Choroid plexus epithelial cell (primary cell): ENCODE measurements around the gene PGBD2.

ENCODE experiments used
- DNase-seq: peaks from one replicate; pipeline ENCODE4 v3.0.0-alpha.2; 2010; ENCODE audit warnings: low read depth
- H3K4me3 ChIP-seq: 2 replicates; pipeline ENCODE4 v1.5.1; 2011; ENCODE audit warnings: low read depth, mild to moderate bottlenecking, control low read depth, low read length, moderate library complexity
- CTCF ChIP-seq: conservative IDR thresholded peaks from 2 replicates; pipeline ENCODE4 v1.5.1; 2011; ENCODE audit warnings: low read depth, mild to moderate bottlenecking, control low read depth, inconsistent platforms, low read length, moderate library complexity

Gene PGBD2

GRCh38 chr1:248861616-248862015, 44.4 kb upstream of the PGBD2 start:
- DNase-seq: no peak
- no peak for TF ChIP-seq CTCF
- H3K4me3 ChIP-seq: no peak overlapping the region

GRCh38 chr1:248862695-248862997, 43.4 kb upstream of the PGBD2 start:
- no peak for DNase-seq
- peak overlapping the region; percentile 69 for H3K4me3 ChIP-seq
- no peak for TF ChIP-seq CTCF

- H3K4me3 ChIP-seq: peak overlapping the region; percentile 69
- TF ChIP-seq CTCF: no peak
- peak; percentile 67 for DNase-seq
Observed at GRCh38 chr1:248862998-248863881, 42.8 kb upstream of the PGBD2 start.

DNA sequence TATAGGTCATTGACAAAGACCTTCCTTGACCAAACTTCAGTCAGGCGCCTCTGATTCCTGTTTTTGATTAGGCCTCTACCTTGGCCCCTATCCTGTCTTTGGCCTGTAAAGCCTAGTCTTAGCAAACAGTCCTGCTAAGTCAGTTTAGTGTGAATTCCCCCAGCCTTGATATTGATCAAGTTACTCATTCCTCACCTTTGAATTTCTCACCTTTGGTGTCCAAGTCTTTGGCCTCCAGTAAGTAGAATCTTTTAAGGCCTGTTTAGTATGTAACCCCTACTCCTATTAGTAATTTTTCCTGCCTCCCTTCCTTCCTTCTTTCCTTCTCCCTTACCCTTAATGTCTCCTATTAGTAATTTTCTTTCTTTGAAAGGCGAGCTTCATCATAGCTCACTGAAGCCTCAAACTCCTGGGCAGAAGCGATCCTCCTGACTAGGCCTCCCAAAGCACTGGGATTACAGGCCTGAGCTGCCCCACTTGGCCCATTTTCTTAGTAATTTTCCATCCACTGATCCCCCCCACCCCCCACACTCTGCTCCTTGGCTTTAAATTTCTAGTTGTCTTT, 34.1 kb upstream of the PGBD2 start:
- TF ChIP-seq CTCF: no peak
- no peak overlapping the region for H3K4me3 ChIP-seq
- no peak for DNase-seq

DNA sequence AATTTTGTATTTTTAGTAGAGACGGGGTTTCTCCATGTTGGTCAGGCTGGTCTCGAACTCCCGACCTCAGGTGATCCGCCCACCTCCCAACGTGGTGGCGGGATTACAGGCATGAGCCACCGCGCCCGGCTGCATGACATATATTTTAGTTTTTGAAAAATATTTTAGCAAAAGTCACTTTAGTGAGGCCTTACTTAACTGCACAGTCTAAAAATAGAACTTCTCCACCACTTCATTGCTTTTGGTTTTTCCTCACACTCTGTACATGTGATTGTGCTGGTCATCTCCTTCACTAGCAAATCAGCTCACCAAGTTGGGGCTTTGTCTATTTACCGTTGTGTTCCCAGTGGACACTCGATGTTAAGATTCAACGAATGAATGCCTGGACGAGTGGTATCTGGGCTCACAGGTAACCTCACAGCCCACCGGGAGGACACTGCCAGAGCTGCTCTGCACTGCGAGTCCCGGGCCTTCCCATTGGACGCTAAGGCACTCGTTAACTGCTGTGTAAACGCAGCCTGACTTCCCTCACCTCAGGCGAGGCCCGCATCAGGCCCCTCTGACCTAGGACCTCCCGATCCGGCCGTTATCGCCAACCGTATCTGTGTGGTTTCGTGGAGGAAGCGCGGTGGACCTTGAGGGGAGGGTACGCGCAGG, 33.2 kb upstream of the PGBD2 start:
- peak overlapping the region; percentile 87 for H3K4me3 ChIP-seq
- peak; percentile 80 for DNase-seq
- no peak for TF ChIP-seq CTCF

DNA sequence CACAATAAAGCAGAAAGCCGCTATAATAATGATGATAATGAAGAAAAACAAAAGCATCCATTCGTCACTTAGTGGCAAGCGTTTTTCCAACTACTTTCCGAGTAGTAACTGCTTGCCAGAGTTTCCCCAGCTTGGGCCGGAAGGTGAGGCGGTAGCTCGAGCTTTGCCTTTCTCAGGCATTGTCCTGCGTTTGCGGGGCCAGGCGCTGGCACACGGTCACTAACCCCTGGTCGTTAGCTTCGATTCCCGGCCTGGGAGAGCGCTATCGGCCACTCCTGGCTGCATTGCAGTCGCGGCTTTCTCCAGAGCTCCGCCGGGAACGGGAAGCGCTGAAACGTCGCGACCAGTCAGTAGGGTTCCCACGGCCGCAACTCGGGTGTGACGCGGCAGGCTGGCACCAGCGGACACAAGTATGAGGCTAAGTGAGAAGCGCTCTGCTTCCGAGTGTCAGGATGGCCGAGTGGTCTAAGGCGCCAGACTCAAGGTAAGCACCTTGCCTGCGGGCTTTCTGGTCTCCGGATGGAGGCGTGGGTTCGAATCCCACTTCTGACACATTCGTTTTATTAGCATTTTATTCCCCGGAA, 32.5 kb upstream of the PGBD2 start:
- H3K4me3 ChIP-seq: peak overlapping the region; percentile 87
- TF ChIP-seq CTCF: no peak
- peak; percentile 98 for DNase-seq
